EH (cell line): Measurements from ENCODE around the gene MALRD1.

Experiments used
- DNase-seq: peaks from one replicate; pipeline ENCODE4 v3.0.0-alpha.2; 2015; ENCODE audit warnings: low read depth

The MALRD1 gene

DNA sequence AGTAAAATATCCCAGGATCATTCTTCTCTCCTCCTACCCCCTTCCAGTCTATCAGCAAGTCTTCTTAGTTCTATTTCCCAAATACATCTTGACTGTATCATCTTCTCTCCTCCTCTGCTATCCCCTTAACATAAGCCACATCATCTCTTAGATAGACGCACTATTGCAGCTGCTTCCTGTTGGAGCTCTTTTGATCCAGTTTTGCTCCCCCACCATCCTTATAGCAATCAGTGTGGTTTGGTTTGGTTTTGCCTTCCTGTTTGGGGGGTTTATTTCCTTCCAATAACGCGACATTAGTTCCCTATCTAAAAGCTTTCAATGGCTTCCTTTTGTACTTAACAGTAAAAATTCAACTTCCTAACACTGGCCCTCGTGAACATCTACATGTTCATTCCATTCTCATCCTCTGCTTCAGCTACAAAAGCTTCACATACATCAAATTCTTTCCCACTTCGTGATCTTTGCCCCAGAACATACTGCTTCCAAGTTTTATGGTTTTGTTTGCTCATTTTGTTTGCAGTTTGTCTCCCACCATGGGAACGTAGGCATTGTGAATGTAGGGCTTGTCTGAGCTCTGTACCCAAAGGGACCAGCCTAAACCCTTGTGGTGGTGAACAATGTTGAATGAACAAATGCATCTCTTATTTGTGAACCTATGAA, 734.0 kb downstream of the MALRD1 start:
- DNase-seq: no peak

DNA sequence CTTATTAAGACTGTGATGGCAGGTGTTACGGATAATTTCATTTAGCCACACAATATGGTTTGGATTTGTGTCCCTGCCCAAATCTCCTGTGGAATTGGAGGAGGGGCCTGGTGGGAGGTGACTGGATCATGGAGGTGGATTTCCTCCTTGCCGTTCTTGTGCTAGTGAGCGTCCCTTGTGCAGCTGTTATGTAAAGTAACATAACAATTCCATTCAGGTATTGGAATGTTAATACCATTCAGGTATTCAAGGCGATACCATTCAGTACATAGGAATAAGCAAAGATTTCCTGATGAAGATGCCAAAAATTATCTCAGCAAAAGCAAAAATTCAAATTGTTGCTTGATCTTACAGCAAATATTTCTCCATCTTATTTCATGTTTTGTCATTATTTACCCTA, 735.1 kb downstream of the MALRD1 start:
- DNase-seq: no peak
